Limb (tissue), 2 donors: ENCODE data around the gene DSC1.
"Not testable (repeated sequence)": the region's sequence is repeated elsewhere in the genome, so short reads cannot be mapped to it uniquely, and the experiment has no call there.

ENCODE experiments used
- DNase-seq, 2 donors: peaks; one replicate each; pipeline ENCODE4 v3.0.0-alpha.2; 2016; ENCODE audit errors: extremely low spot score in 2 of 2

The DSC1 gene

GRCh38 chr18:31162825-31163435 is at the start of gene DSC1:
TSS of gene DSC1 (minus strand) at chr18:31162856. CDS start at chr18:31162594, 262 bp downstream.
- DNase-seq, result no peak

- DNase-seq, result no peak
Measured at GRCh38 chr18:31211047-31211446, 48.4 kb upstream of the DSC1 start.

- DNase-seq, result no peak
Measured at GRCh38 chr18:31209041-31209440, 46.4 kb upstream of the DSC1 start.

GRCh38 chr18:31207391-31207790 is 44.7 kb upstream of the DSC1 start:
- no peak for DNase-seq

- DNase-seq, result peak in 1 of 2 donors; percentile 51
Measured at GRCh38 chr18:31206787-31207381, 44.2 kb upstream of the DSC1 start.

GRCh38 chr18:31206071-31206470 is 43.4 kb upstream of the DSC1 start:
- DNase-seq, result no peak

- DNase-seq, result no peak
Measured at GRCh38 chr18:31205273-31205672, 42.6 kb upstream of the DSC1 start.

GRCh38 chr18:31204833-31205232 is 42.2 kb upstream of the DSC1 start:
- DNase-seq, result no peak

- no peak for DNase-seq
Measured at GRCh38 chr18:31204166-31204565, 41.5 kb upstream of the DSC1 start.

GRCh38 chr18:31203794-31204148 is 41.1 kb upstream of the DSC1 start:
- no peak for DNase-seq

- DNase-seq, result no peak
Measured at GRCh38 chr18:31203096-31203793, 40.6 kb upstream of the DSC1 start.

GRCh38 chr18:31199190-31199769 is 36.6 kb upstream of the DSC1 start:
- no peak for DNase-seq

GRCh38 chr18:31197676-31198075 is 35.0 kb upstream of the DSC1 start:
- DNase-seq, result no peak

- DNase-seq, result no peak
Measured at GRCh38 chr18:31195063-31195462, 32.4 kb upstream of the DSC1 start.

GRCh38 chr18:31192086-31192776 is 29.6 kb upstream of the DSC1 start:
- no peak for DNase-seq

- DNase-seq, result no peak
Measured at GRCh38 chr18:31190919-31191318, 28.3 kb upstream of the DSC1 start.

GRCh38 chr18:31189757-31190156 is 27.1 kb upstream of the DSC1 start:
- no peak for DNase-seq

- DNase-seq, result no peak
Measured at GRCh38 chr18:31185186-31185950, 22.7 kb upstream of the DSC1 start.

GRCh38 chr18:31183302-31183701 is 20.6 kb upstream of the DSC1 start:
- DNase-seq, result no peak

- DNase-seq, result not testable (repeated sequence)
Measured at GRCh38 chr18:31177369-31177768, 14.7 kb upstream of the DSC1 start.

GRCh38 chr18:31176531-31176930 is 13.9 kb upstream of the DSC1 start:
- DNase-seq, result no peak
